GM21717 (cell line): ENCODE results near the gene NLGN4X.

Experiments
- ATAC-seq: cut with Tn5 transposase; IDR thresholded peaks from one replicate; pipeline ENCODE4 v1.9.1; 2021; ENCODE audit warnings: mild to moderate bottlenecking, moderate library complexity; ENCODE audit not compliant: unreplicated experiment

Gene NLGN4X

GRCh38 chrX:6228720-6229119 lies at the start of gene NLGN4X:
TSS of gene NLGN4X (minus strand) at chrX:6228867. CDS start at chrX:6151466, 77,401 bp downstream.
- ATAC-seq = no peak

GRCh38 chrX:6266041-6266440 lies 37.4 kb upstream of the NLGN4X start:
- no peak for ATAC-seq

- ATAC-seq = no peak
Observed at GRCh38 chrX:6262959-6263358, 34.3 kb upstream of the NLGN4X start.

- ATAC-seq = no peak
Observed at GRCh38 chrX:6257025-6257424, 28.4 kb upstream of the NLGN4X start.

GRCh38 chrX:6244666-6245065 lies 16.0 kb upstream of the NLGN4X start:
- no peak for ATAC-seq

- ATAC-seq = no peak
Observed at GRCh38 chrX:6238576-6238975, 9.9 kb upstream of the NLGN4X start.

GRCh38 chrX:6227935-6228334 lies 732 bp downstream of the NLGN4X start:
- ATAC-seq = no peak

- ATAC-seq = no peak
Observed at GRCh38 chrX:6227453-6227835, 1.2 kb downstream of the NLGN4X start.

GRCh38 chrX:6226596-6227452 lies 1.8 kb downstream of the NLGN4X start:
- no peak for ATAC-seq

- no peak for ATAC-seq
Observed at GRCh38 chrX:6225911-6226595, 2.6 kb downstream of the NLGN4X start.

- ATAC-seq = no peak
Observed at GRCh38 chrX:6225288-6225910, 3.3 kb downstream of the NLGN4X start.

- ATAC-seq = no peak
Observed at GRCh38 chrX:6223516-6223915, 5.2 kb downstream of the NLGN4X start.

GRCh38 chrX:6210230-6210629 lies 18.4 kb downstream of the NLGN4X start:
- ATAC-seq = no peak

GRCh38 chrX:6203462-6204215 lies 25.0 kb downstream of the NLGN4X start:
- no peak for ATAC-seq

GRCh38 chrX:6199486-6199885 lies 29.2 kb downstream of the NLGN4X start:
- no peak for ATAC-seq

GRCh38 chrX:6187256-6187655 lies 41.4 kb downstream of the NLGN4X start:
- no peak for ATAC-seq

- ATAC-seq = peak; percentile 73
Observed at GRCh38 chrX:6184900-6185515, 43.7 kb downstream of the NLGN4X start.

- no peak for ATAC-seq
Observed at GRCh38 chrX:6175914-6176313, 52.8 kb downstream of the NLGN4X start.

- ATAC-seq = no peak
Observed at GRCh38 chrX:6170424-6170823, 58.2 kb downstream of the NLGN4X start.

GRCh38 chrX:6169407-6169806 lies 59.3 kb downstream of the NLGN4X start:
- no peak for ATAC-seq

GRCh38 chrX:6163721-6164120 lies 64.9 kb downstream of the NLGN4X start:
- no peak for ATAC-seq
